ENCODE data around the gene TMC8.

TMC8 gene

GRCh38 chr17:78124081-78124835, 6.3 kb upstream of the TMC8 start:
- no peak for DNase-seq (ENCODE audit: low read depth)

GRCh38 chr17:78124836-78125137, 5.8 kb upstream of the TMC8 start:
- no peak for DNase-seq (ENCODE audit: low read depth)

GRCh38 chr17:78125138-78125913, 5.2 kb upstream of the TMC8 start:
- no peak for DNase-seq (ENCODE audit: low read depth)

- DNase-seq (ENCODE audit: low read depth), result no peak
These were observed 4.3 kb upstream of the TMC8 start for GRCh38 chr17:78125976-78126894.

GRCh38 chr17:78126895-78127238, 3.7 kb upstream of the TMC8 start:
- DNase-seq (ENCODE audit: low read depth), result no peak

- DNase-seq (ENCODE audit: low read depth), result no peak
These were observed 3.2 kb upstream of the TMC8 start for GRCh38 chr17:78127239-78127887.

- DNase-seq (ENCODE audit: low read depth), result no peak
These were observed 2.6 kb upstream of the TMC8 start for GRCh38 chr17:78127888-78128550.

- DNase-seq (ENCODE audit: low read depth), result peak; percentile 11
These were observed 1.8 kb upstream of the TMC8 start, which contains the start of gene TMC6 for GRCh38 chr17:78128551-78129350. TMC6 (minus strand) TSS chr17:78128755; CDS start chr17:78126832, 1,923 bp downstream.

- no peak for DNase-seq (ENCODE audit: low read depth)
These were observed 1.1 kb upstream of the TMC8 start for GRCh38 chr17:78129351-78130089.

GRCh38 chr17:78130090-78130436, 508 bp upstream of the TMC8 start:
- DNase-seq (ENCODE audit: low read depth), result no peak

- DNase-seq (ENCODE audit: low read depth), result no peak
These were observed 857 bp downstream of the TMC8 start for GRCh38 chr17:78131172-78132083.

- DNase-seq (ENCODE audit: low read depth), result no peak
These were observed 1.6 kb downstream of the TMC8 start for GRCh38 chr17:78132084-78132676.

- DNase-seq (ENCODE audit: low read depth), result no peak
These were observed 2.2 kb downstream of the TMC8 start for GRCh38 chr17:78132767-78133178.

GRCh38 chr17:78133179-78133951, 2.8 kb downstream of the TMC8 start:
- DNase-seq (ENCODE audit: low read depth), result no peak

- peak; percentile 20 for DNase-seq (ENCODE audit: low read depth)
These were observed 3.7 kb downstream of the TMC8 start for GRCh38 chr17:78133971-78134898.

GRCh38 chr17:78134899-78135385, 4.4 kb downstream of the TMC8 start:
- no peak for DNase-seq (ENCODE audit: low read depth)

Measured in EH (cell line).